IMR-90 (cell line): ENCODE data around the gene TOGARAM2. TPM values are rescaled to one million over a fixed set of nuclear protein-coding genes. Genes with fewer than 3 reads are reported as not detected.

ENCODE experiments used
- ATAC-seq: fragments of 200-7000 bp; cut with Tn5 transposase; 2 replicates; pipeline ENCODE4 v1.9.1; 2020; ENCODE audit warnings: low read depth, mild to moderate bottlenecking, moderate library complexity
- BruUV-seq: library from RNA; stranded (reverse); fragments of 400-500 nt; replicated peaks from 2 replicates; lab custom pipeline; 2021; lab: Mats Ljungman, UMichigan
- CTCF ChIA-PET: fragments of 300-600 bp; formaldehyde crosslinking; extraction: SDS; loops from one replicate; lab custom pipeline; 2021; ENCODE audit warnings: antibody characterized with exemption; lab: Yijun Ruan, JAX
- POLR2A ChIA-PET: fragments of 300-600 bp; sonication (Branson Sonifier 250); formaldehyde crosslinking; loops from one replicate; lab custom pipeline; 2022; ENCODE audit warnings: antibody characterized with exemption; ENCODE audit not compliant: unreplicated experiment; lab: Charles Lee
- DNase-seq: peaks from one replicate; pipeline ENCODE4 v3.0.0; 2013
- H2AFZ ChIP-seq: replicated peaks from 2 replicates; pipeline ENCODE3; 2013; ENCODE audit warnings: low read length, mild to moderate bottlenecking; ENCODE audit not compliant: poor library complexity
- H2AK5ac ChIP-seq: 2 replicates; pipeline ENCODE4 v1.6.1; 2013; ENCODE audit warnings: low read depth, low read length, inconsistent platforms
- H2AK9ac ChIP-seq: replicated peaks from 2 replicates; pipeline ENCODE3; 2013; ENCODE audit warnings: mild to moderate bottlenecking, low read depth, low read length, moderate library complexity; ENCODE audit not compliant: poor library complexity
- H2BK120ac ChIP-seq: 2 replicates; pipeline ENCODE4 v1.6.1; 2013; ENCODE audit warnings: low read depth, low read length, inconsistent platforms
- H2BK15ac ChIP-seq: 3 replicates; pipeline ENCODE4 v1.6.1; 2013; ENCODE audit warnings: low read depth, low read length, inconsistent platforms
- H2BK20ac ChIP-seq: 2 replicates; pipeline ENCODE4 v1.6.1; 2013; ENCODE audit warnings: low read depth, mild to moderate bottlenecking, inconsistent platforms, low read length, moderate library complexity
- H2BK5ac ChIP-seq: 2 replicates; pipeline ENCODE4 v1.6.1; 2013; ENCODE audit warnings: mild to moderate bottlenecking, low read depth, low read length, inconsistent platforms; ENCODE audit not compliant: poor library complexity, severe bottlenecking
- H3K14ac ChIP-seq: replicated peaks from 2 replicates; pipeline ENCODE4 v1.6.1; 2013; ENCODE audit warnings: low read depth, low read length, inconsistent platforms
- H3K18ac ChIP-seq: 2 replicates; pipeline ENCODE4 v1.6.1; 2013; ENCODE audit warnings: low read depth, low read length, control low read depth
- H3K23ac ChIP-seq: 2 replicates; pipeline ENCODE4 v1.6.1; 2013; ENCODE audit warnings: low read depth, low read length, inconsistent platforms
- H3K27ac ChIP-seq: 2 replicates; pipeline ENCODE4 v1.5.1; 2013; ENCODE audit warnings: mild to moderate bottlenecking, control low read depth, low read length; ENCODE audit not compliant: insufficient read depth
- H3K27me3 ChIP-seq: 2 replicates; pipeline ENCODE4 v1.6.1; 2013; ENCODE audit warnings: low read length; ENCODE audit not compliant: control insufficient read depth, insufficient read depth
- H3K36me3 ChIP-seq: 2 replicates; pipeline ENCODE4 v1.6.1; 2013; ENCODE audit warnings: low read length, mixed read lengths; ENCODE audit not compliant: control insufficient read depth, insufficient read depth
- H3K4ac ChIP-seq: 2 replicates; pipeline ENCODE4 v1.6.1; 2013; ENCODE audit warnings: low read depth, low read length, inconsistent platforms
- H3K4me1 ChIP-seq: 2 replicates; pipeline ENCODE4 v1.6.1; 2013; ENCODE audit warnings: low read length, mixed read lengths; ENCODE audit not compliant: control insufficient read depth, insufficient read depth
- H3K4me2 ChIP-seq: 2 replicates; pipeline ENCODE4 v1.6.1; 2013; ENCODE audit warnings: low read depth, mild to moderate bottlenecking, control low read depth, low read length, moderate library complexity
- H3K4me3 ChIP-seq: 2 replicates; pipeline ENCODE4 v1.5.1; 2013; ENCODE audit warnings: low read depth, mild to moderate bottlenecking, control low read depth, low read length, moderate library complexity; ENCODE audit not compliant: insufficient read depth
- H3K56ac ChIP-seq: 2 replicates; pipeline ENCODE4 v1.6.1; 2013; ENCODE audit warnings: low read length, inconsistent platforms; ENCODE audit not compliant: insufficient read depth; ENCODE audit errors: extremely low read depth
- H3K79me1 ChIP-seq, 2 experiments: 2 replicates each; pipeline ENCODE4 v1.6.1; 2013; ENCODE audit warnings: low read length in 2 of 2, inconsistent platforms in 1 of 2, low read depth in 1 of 2
- H3K9ac ChIP-seq: 2 replicates; pipeline ENCODE4 v1.6.1; 2013; ENCODE audit warnings: low read depth, low read length, control low read depth
- H3K9me1 ChIP-seq: 2 replicates; pipeline ENCODE4 v1.6.1; 2013; ENCODE audit warnings: low read length, inconsistent platforms; ENCODE audit not compliant: insufficient read depth
- H3K9me3 ChIP-seq: 2 replicates; pipeline ENCODE4 v1.6.1; 2013; ENCODE audit warnings: low read length; ENCODE audit not compliant: control insufficient read depth, insufficient read depth
- H4K20me1 ChIP-seq: 2 replicates; pipeline ENCODE4 v1.6.1; 2013; ENCODE audit warnings: low read length, inconsistent platforms; ENCODE audit not compliant: insufficient read depth
- H4K5ac ChIP-seq: 2 replicates; pipeline ENCODE4 v1.6.1; 2013; ENCODE audit warnings: mild to moderate bottlenecking, low read depth, low read length, control low read depth
- H4K8ac ChIP-seq, 2 experiments: 2 replicates each; pipeline ENCODE4 v1.6.1; 2013; ENCODE audit warnings: low read depth in 2 of 2, low read length in 2 of 2, control low read depth in 1 of 2, inconsistent platforms in 1 of 2
- H4K91ac ChIP-seq: 2 replicates; pipeline ENCODE4 v1.6.1; 2013; ENCODE audit warnings: low read depth, low read length, inconsistent platforms; ENCODE audit not compliant: insufficient read depth
- BHLHE40 ChIP-seq: fragments of 150-350 bp; IDR thresholded peaks from 2 replicates; pipeline ENCODE4 v1.6.1; 2016; ENCODE audit warnings: mild to moderate bottlenecking, low read depth, low read length
- CEBPB ChIP-seq: IDR thresholded peaks from 2 replicates; pipeline ENCODE4 v1.6.1; 2012; ENCODE audit warnings: low read depth, low read length, improper control_type of control experiment
- CHD1 ChIP-seq: IDR thresholded peaks from 2 replicates; pipeline ENCODE4 v1.6.1; 2012; ENCODE audit warnings: low read depth, low read length, improper control_type of control experiment
- MAFK ChIP-seq: IDR thresholded peaks from 2 replicates; pipeline ENCODE4 v1.6.1; 2012; ENCODE audit warnings: low read depth, low read length, improper control_type of control experiment
- MXI1 ChIP-seq: IDR thresholded peaks from 2 replicates; pipeline ENCODE4 v1.6.1; 2012; ENCODE audit warnings: low read depth, mild to moderate bottlenecking, low read length, moderate library complexity, borderline replicate concordance
- USF2 ChIP-seq: fragments of 150-350 bp; IDR thresholded peaks from 2 replicates; pipeline ENCODE4 v1.6.1; 2017; ENCODE audit warnings: mild to moderate bottlenecking, antibody characterized with exemption, low read length, low read depth
- WGBS, 2 experiments: methylation state at CpG; one replicate each; pipeline versions ENCODE4 v1.1.5 to v1.1.7; 2013; ENCODE audit warnings: missing lambda C conversion rate in 2 of 2; ENCODE audit not compliant: insufficient read length in 1 of 2; ENCODE audit errors: extremely low coverage in 2 of 2; 5-methylcytosine and 5-hydroxymethylcytosine counted together
- dilution Hi-C: fragments of 300-500 bp; cut with HindIII; formaldehyde crosslinking; loops from one replicate; pipeline ENCODE4 v1.14.3; 2018; ENCODE audit warnings: low sequenced_read_pairs; ENCODE audit not compliant: unreplicated experiment
- in situ Hi-C: fragments of 300-500 bp; cut with MboI; formaldehyde crosslinking; loops from 3 replicates; pipeline ENCODE4 v1.14.3; 2019; ENCODE audit warnings: low sequenced_read_pairs, inconsistent platforms, mixed read lengths
- intact Hi-C: fragments of 100-400 bp; cut with micrococcal nuclease; formaldehyde crosslinking; loops from 2 replicates; pipeline ENCODE4 v1.10.0; 2022
- polyA plus RNA-seq, 3 experiments: library from polyadenylated mRNA; depleted of rRNA; stranded (reverse); fragments of >200 nt; gene quantifications; 2 replicates each; pipeline ENCODE4 v1.2.3, GENCODE V29; 2012; ENCODE audit warnings: low replicate concordance in 1 of 3
- total RNA-seq: library from RNA; depleted of rRNA; stranded (reverse); fragments of >200 nt; gene quantifications from 2 replicates; pipeline ENCODE4 v1.2.3, GENCODE V29; 2012

Gene TOGARAM2
- total and polyA plus RNA-seq, 2 of the 4 experiments (the other 2 are of a cell fraction), result under 0.01 to 0.38 TPM

- ChIA-PET CTCF (no interaction called here), POLR2A (no interaction called here)
- Histone ChIP-seq H3K36me3 (no peaks in the 10 kb centered on the region), H3K18ac (no peak overlapping the region), H2AK9ac (no peak overlapping the region), H3K9ac (no peak overlapping the region), H2BK20ac (no peak overlapping the region), H3K27ac (no peak overlapping the region), H2BK5ac (no peak overlapping the region), H4K20me1 (no peaks in the 10 kb centered on the region), H2AFZ (no peak overlapping the region), H3K4ac (no peak overlapping the region), H3K56ac (no peak overlapping the region), H2BK120ac (no peak overlapping the region), H3K4me2 (no peak overlapping the region), H3K27me3 (peaks cover 4% of the 10 kb centered on the region; the same call in 1 of the 2 replicates), H4K8ac (no peak overlapping the region), H3K14ac (no peak overlapping the region), H3K23ac (no peak overlapping the region), H2AK5ac (no peak overlapping the region), H3K9me1 (no peaks in the 10 kb centered on the region), H3K4me1 (no peaks in the 10 kb centered on the region), H3K9me3 (no peaks in the 10 kb centered on the region), H3K79me1 (no peaks in the 10 kb centered on the region), H4K91ac (no peak overlapping the region), H2BK15ac (no peak overlapping the region), H3K4me3 (no peak overlapping the region), H4K5ac (no peak overlapping the region)
- no TSS peak for BruUV-seq
- in situ Hi-C loops (no loop called here), intact Hi-C loops (no loop called here), dilution Hi-C loops (no loop called here)
- ATAC-seq, result no peak
- TF ChIP-seq USF2, result no peak
- no peak for TF ChIP-seq BHLHE40
- no peak for TF ChIP-seq CEBPB
- TF ChIP-seq CHD1, result no peak
- no peak for TF ChIP-seq MAFK
- no peak for TF ChIP-seq MXI1
- 67% methylated on average over 6 of the region's 7 CpGs; no CpG with 5 or more reads in 1 of the 2 experiments for WGBS, 2 experiments
- DNase-seq, result no peak
These were observed 24.2 kb downstream of the TOGARAM2 start for GRCh38 chr2:29005331-29005730.
